K562 (cell line): ENCODE measurements around the gene CRK. TPM values are rescaled to one million over a fixed set of nuclear protein-coding genes. Genes with fewer than 3 reads are reported as not detected.

ENCODE experiments used
- ATAC-seq: fragments of 200-7000 bp; cut with Tn5 transposase; 3 replicates; pipeline ENCODE4 v1.9.1; 2020; ENCODE audit warnings: moderate library complexity
- BruUV-seq: library from RNA; stranded (reverse); fragments of 400-500 nt; replicated peaks from 2 replicates; lab custom pipeline; 2021; lab: Mats Ljungman, UMichigan
- CTCF ChIA-PET: fragments of 300-600 bp; formaldehyde crosslinking; extraction: SDS; loops from one replicate; lab custom pipeline; 2021; ENCODE audit warnings: low intra/inter-chr PET ratio; lab: Yijun Ruan, JAX
- POLR2A ChIA-PET: fragments of 300-600, 350-650 bp; sonication (Branson Sonifier 250); formaldehyde crosslinking; extraction: SDS; loops from one replicate; lab custom pipeline; 2021; ENCODE audit warnings: antibody characterized with exemption, inconsistent platforms; lab: Yijun Ruan, JAX
- DNase-seq, 4 experiments: peaks; one replicate each; pipeline versions ENCODE4 v3.0.0 to v3.0.0-alpha.2; 2011 to 2018; ENCODE audit warnings: low spot score in 3 of 4, mixed read lengths in 3 of 4; ENCODE audit errors: extremely low read depth in 1 of 4
- FAIRE-seq: peaks from 2 replicates; lab custom pipeline; 2011; peaks lifted over from hg19 to GRCh38; lab: Jason Lieb, UNC
- H2AFZ ChIP-seq: 2 replicates; pipeline ENCODE4 v1.6.0; 2011; ENCODE audit warnings: low read depth, low read length, control low read depth, inconsistent platforms
- H3K27ac ChIP-seq: fragments of 200-600 bp; 3 replicates; pipeline ENCODE4 v1.8.0; 2011; ENCODE audit warnings: low read depth, mild to moderate bottlenecking, control low read depth, inconsistent platforms, low read length, moderate library complexity, mixed read lengths; ENCODE audit errors: extremely low read depth
- H3K27me3 ChIP-seq, 2 experiments: fragments of 300-600 bp in 1 of 2; 2 replicates in 1 of 2; 3 replicates in 1 of 2; pipeline versions ENCODE4 v1.6.0 to v1.8.0; 2011; ENCODE audit warnings: inconsistent platforms in 2 of 2, low read length in 2 of 2, mild to moderate bottlenecking in 1 of 2, mixed read lengths in 1 of 2, moderate library complexity in 1 of 2; ENCODE audit not compliant: control insufficient read depth in 2 of 2, insufficient read depth in 2 of 2
- H3K36me3 ChIP-seq: fragments of 300-600 bp; 3 replicates; pipeline ENCODE4 v1.8.0; 2011; ENCODE audit warnings: mild to moderate bottlenecking, low read length, inconsistent platforms; ENCODE audit not compliant: control insufficient read depth, insufficient read depth
- H3K4me1 ChIP-seq, 2 experiments: fragments of 200-600 bp in 1 of 2; replicated peaks in 1 of 2; 2 replicates in 1 of 2; 3 replicates in 1 of 2; pipeline versions ENCODE4 v1.5.1 to v1.8.0; 2011; ENCODE audit warnings: inconsistent platforms in 2 of 2, low read length in 2 of 2, mild to moderate bottlenecking in 1 of 2, mixed read lengths in 1 of 2, moderate library complexity in 1 of 2; ENCODE audit not compliant: control insufficient read depth in 2 of 2, insufficient read depth in 2 of 2
- H3K4me2 ChIP-seq: 2 replicates; pipeline ENCODE4 v1.6.1; 2011; ENCODE audit warnings: low read length, control low read depth, inconsistent platforms, mixed read lengths; ENCODE audit not compliant: insufficient read depth
- H3K4me3 ChIP-seq: fragments of 200-600 bp; sonication (generic), shearing (Covaris generic); 2 replicates; pipeline ENCODE4 v1.5.1; 2016; ENCODE audit warnings: control low read depth, inconsistent platforms
- H3K79me2 ChIP-seq: fragments of 200-600 bp; 3 replicates; pipeline ENCODE4 v1.8.0; 2011; ENCODE audit warnings: low read length, inconsistent platforms; ENCODE audit not compliant: control insufficient read depth, insufficient read depth
- H3K9ac ChIP-seq, 2 experiments: 2 replicates each; pipeline versions ENCODE4 v1.6.0 to v1.6.1; 2011; ENCODE audit warnings: low read depth in 2 of 2, low read length in 2 of 2, control low read depth in 1 of 2, inconsistent platforms in 1 of 2, mild to moderate bottlenecking in 1 of 2, mixed read lengths in 1 of 2; ENCODE audit not compliant: insufficient read depth in 1 of 2
- H3K9me1 ChIP-seq: one replicate; pipeline ENCODE4 v1.6.0; 2011; ENCODE audit warnings: inconsistent platforms, mild to moderate bottlenecking, low read length, moderate library complexity; ENCODE audit not compliant: control insufficient read depth, insufficient read depth
- H3K9me3 ChIP-seq: replicated peaks from 2 replicates; pipeline ENCODE4 v1.5.1; 2011; ENCODE audit warnings: low read depth, low read length, inconsistent platforms; ENCODE audit not compliant: control insufficient read depth, insufficient read depth
- H4K20me1 ChIP-seq: replicated peaks from 2 replicates; pipeline ENCODE4 v1.6.1; 2011; ENCODE audit warnings: low read length, inconsistent platforms, mixed read lengths; ENCODE audit not compliant: control insufficient read depth, insufficient read depth
- CBX2 ChIP-seq: fragments of 200-600 bp; sonication (generic); IDR thresholded peaks from one replicate; pipeline ENCODE4 v1.6.1; 2012; ENCODE audit warnings: mild to moderate bottlenecking, low read length, inconsistent platforms; ENCODE audit not compliant: insufficient read depth, poor library complexity, severe bottlenecking
- GABPA ChIP-seq: fragments of 200-800 bp; sonication (Bioruptor generic); conservative IDR thresholded peaks from 2 replicates; pipeline ENCODE4 v1.6.1; 2016; ENCODE audit warnings: low read depth, missing genetic modification characterization, missing compliant biosample characterization
- KAT8 ChIP-seq: fragments of 450-650 bp; IDR thresholded peaks from 2 replicates; pipeline ENCODE4 v1.6.1; 2016; ENCODE audit warnings: low read depth, mild to moderate bottlenecking
- RBM39 ChIP-seq: fragments of 200-400 bp; formaldehyde crosslinking; optimal IDR thresholded peaks from 2 replicates; pipeline ENCODE3; 2018; ENCODE audit warnings: low read depth, low read length
- RHOXF2B ChIP-seq: fragments of 250-450 bp; sonication (Bioruptor Pico); conservative IDR thresholded peaks from 2 replicates; pipeline ENCODE4 v1.5.1; 2021
- THRAP3 ChIP-seq: fragments of 450-650 bp; IDR thresholded peaks from 2 replicates; pipeline ENCODE4 v1.6.1; 2016; ENCODE audit warnings: mild to moderate bottlenecking, inconsistent platforms, borderline replicate concordance
- TRIM28 ChIP-seq: fragments of 450-650 bp; IDR thresholded peaks from 2 replicates; pipeline ENCODE4 v1.6.1; 2017
- ZC3H11A ChIP-seq: IDR thresholded peaks from 2 replicates; pipeline ENCODE4 v1.6.1; 2012; ENCODE audit warnings: low read depth, low read length, improper control_type of control experiment
- ZC3H8 ChIP-seq: fragments of 450-650 bp; IDR thresholded peaks from 2 replicates; pipeline ENCODE4 v1.6.1; 2017
- ZNF146 ChIP-seq: IDR thresholded peaks from one replicate; pipeline ENCODE4 v1.6.1; 2018; ENCODE audit warnings: missing compliant biosample characterization; ENCODE audit not compliant: unreplicated experiment
- ZNF778 ChIP-seq: fragments of 450-650 bp; formaldehyde crosslinking; IDR thresholded peaks from 2 replicates; pipeline ENCODE4 v1.4.0; 2020; ENCODE audit warnings: mild to moderate bottlenecking, moderate library complexity
- WGBS: fragments of 100-300 bp; shearing (Covaris generic); methylation state at CpG from one replicate; pipeline ENCODE4 v1.1.6; 2016; ENCODE audit warnings: low coverage, mixed read lengths; ENCODE audit not compliant: insufficient coverage; ENCODE audit errors: missing lambda C conversion rate; 5-methylcytosine and 5-hydroxymethylcytosine counted together
- in situ Hi-C: fragments of 300-500 bp; cut with MboI; formaldehyde crosslinking; loops from 4 replicates; pipeline ENCODE4 v1.15.0; 2018; ENCODE audit warnings: inconsistent platforms, mixed read lengths
- intact Hi-C: fragments of 100-400 bp; cut with micrococcal nuclease; formaldehyde crosslinking; loops from 2 replicates; pipeline ENCODE4 v1.14.2; 2022
- polyA plus RNA-seq, 8 experiments: library from polyadenylated mRNA; depleted of rRNA in 4 of 8; stranded (reverse) in 5 of 8; unstranded in 3 of 8; fragments of >200 nt; fragmentation: Nextera tagmentation in 2 of 8; fragmentation: Illumina TruSeq in 1 of 8; extraction: Ambion mirVana in 2 of 8; extraction: Trizol in 1 of 8; gene quantifications; 2 replicates each; pipeline versions ENCODE4 v1.2.1 to v1.2.3, GENCODE V29; 2011 to 2014; ENCODE audit warnings: inconsistent platforms in 1 of 8, missing spikeins in 1 of 8
- total RNA-seq, 7 experiments: library from RNA; depleted of rRNA in 6 of 7; stranded (reverse); fragments of >200 nt in 6 of 7; fragmentation: Illumina TruSeq in 2 of 7; extraction: Trizol in 2 of 7; gene quantifications; 2 replicates each; pipeline versions ENCODE4 v1.2.1 to v1.2.3, GENCODE V29; 2011 to 2021; ENCODE audit warnings: low replicate concordance in 1 of 7

CRK gene
- total and polyA plus RNA-seq, 9 of the 15 experiments (the other 6 are each of a cell fraction or from before 2014, with no cell fraction given), result 13.1 to 40.2 (median 26.1) TPM

GRCh38 chr17:1372618-1373017 lies 83.4 kb downstream of the CRK start:
- H3K27ac ChIP-seq, result no peak overlapping the region
- FAIRE-seq, result no peak
- H3K4me2 ChIP-seq, result no peak overlapping the region
- no TSS peak for BruUV-seq
- H3K9me1 ChIP-seq, result no peaks in the 10 kb centered on the region
- no peak for TF ChIP-seq ZNF146
- TF ChIP-seq RHOXF2B (CRISPR knock-in tag), result no peak
- TF ChIP-seq TRIM28, result no peak
- TF ChIP-seq CBX2, result no peak
- TF ChIP-seq RBM39, result no peak
- no peak for TF ChIP-seq ZNF778 (CRISPR knock-in tag)
- TF ChIP-seq KAT8, result no peak
- TF ChIP-seq ZC3H8, result no peak
- TF ChIP-seq ZC3H11A, result no peak
- TF ChIP-seq GABPA (tag), result no peak
- TF ChIP-seq THRAP3, result no peak
- no peak overlapping the region for H2AFZ ChIP-seq
- H3K79me2 ChIP-seq, result peaks cover 98% of the 10 kb centered on the region
- H3K36me3 ChIP-seq, result peaks cover 55% of the 10 kb centered on the region
- DNase-seq, result no peak
- ATAC-seq, result no peak
- no peaks in the 10 kb centered on the region for H3K9me3 ChIP-seq
- H3K9ac ChIP-seq, result no peak overlapping the region; a peak in 1 of 4 replicates
- ChIA-PET CTCF (no interaction called here), POLR2A (interaction anchor here (1.5 to 2.4 kb wide), 2 partner anchors 7 to 23 kb away, joined by 3 to 8 read pairs; no protein-coding TSS in a partner anchor)
- H3K4me1 ChIP-seq, result no peaks in the 10 kb centered on the region; a peak in 2 of 5 replicates
- in situ Hi-C loops, result no loop called here
- H3K27me3 ChIP-seq, result no peaks in the 10 kb centered on the region
- no peak overlapping the region for H3K4me3 ChIP-seq
- 81% methylated on average over 6 of the region's 7 CpGs for WGBS
- intact Hi-C loops, result no loop called here
- H4K20me1 ChIP-seq, result peaks cover 43% of the 10 kb centered on the region
